Umbilical cord (tissue), 2 donors: ENCODE measurements around the gene PCDHGB7. TPM values are rescaled to one million over a fixed set of nuclear protein-coding genes. Genes with fewer than 3 reads are reported as not detected.
"Not testable (repeated sequence)": the region's sequence is repeated elsewhere in the genome, so short reads cannot be mapped to it uniquely, and the experiment has no call there.

Source experiments
- DNase-seq: peaks from one replicate; pipeline ENCODE4 v3.0.0-alpha.2; 2015; ENCODE audit warnings: low spot score
- total RNA-seq: library from RNA; depleted of rRNA; stranded (reverse); fragments of >200 nt; gene quantifications from one replicate; pipeline ENCODE4 v1.2.3, GENCODE V29; 2014; ENCODE audit warnings: low replicate concordance; ENCODE audit not compliant: insufficient read depth

Gene PCDHGB7
- 13.2 TPM for total RNA-seq

DNA sequence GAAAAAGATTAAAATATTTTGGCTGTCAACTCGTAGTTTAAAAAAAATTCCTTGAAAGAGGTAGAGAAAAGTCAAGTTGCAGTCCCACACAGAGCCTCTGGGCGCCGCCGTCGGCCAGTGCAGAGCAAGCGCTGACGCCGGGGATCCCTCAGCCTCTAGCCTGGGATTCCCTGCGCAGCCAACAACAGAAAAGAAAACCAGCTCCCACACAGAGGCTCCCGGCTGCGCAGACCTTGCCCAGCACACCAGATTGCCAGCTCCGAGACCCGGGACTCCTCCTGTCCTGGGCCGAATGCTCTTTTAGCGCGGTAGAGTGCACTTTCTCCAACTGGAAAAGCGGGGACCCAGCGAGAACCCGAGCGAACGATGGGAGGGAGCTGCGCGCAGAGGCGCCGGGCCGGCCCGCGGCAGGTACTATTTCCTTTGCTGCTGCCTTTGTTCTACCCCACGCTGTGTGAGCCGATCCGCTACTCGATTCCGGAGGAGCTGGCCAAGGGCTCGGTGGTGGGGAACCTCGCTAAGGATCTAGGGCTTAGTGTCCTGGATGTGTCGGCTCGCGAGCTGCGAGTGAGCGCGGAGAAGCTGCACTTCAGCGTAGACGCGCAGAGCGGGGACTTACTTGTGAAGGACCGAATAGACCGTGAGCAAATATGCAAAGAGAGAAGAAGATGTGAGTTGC, at the start of gene PCDHGB7:
TSS of gene PCDHGB7 (plus strand) at position 184 of the 679 bp plus-strand sequence. CDS start at position 367, 183 bp downstream.
- DNase-seq = peak; percentile 55

DNA sequence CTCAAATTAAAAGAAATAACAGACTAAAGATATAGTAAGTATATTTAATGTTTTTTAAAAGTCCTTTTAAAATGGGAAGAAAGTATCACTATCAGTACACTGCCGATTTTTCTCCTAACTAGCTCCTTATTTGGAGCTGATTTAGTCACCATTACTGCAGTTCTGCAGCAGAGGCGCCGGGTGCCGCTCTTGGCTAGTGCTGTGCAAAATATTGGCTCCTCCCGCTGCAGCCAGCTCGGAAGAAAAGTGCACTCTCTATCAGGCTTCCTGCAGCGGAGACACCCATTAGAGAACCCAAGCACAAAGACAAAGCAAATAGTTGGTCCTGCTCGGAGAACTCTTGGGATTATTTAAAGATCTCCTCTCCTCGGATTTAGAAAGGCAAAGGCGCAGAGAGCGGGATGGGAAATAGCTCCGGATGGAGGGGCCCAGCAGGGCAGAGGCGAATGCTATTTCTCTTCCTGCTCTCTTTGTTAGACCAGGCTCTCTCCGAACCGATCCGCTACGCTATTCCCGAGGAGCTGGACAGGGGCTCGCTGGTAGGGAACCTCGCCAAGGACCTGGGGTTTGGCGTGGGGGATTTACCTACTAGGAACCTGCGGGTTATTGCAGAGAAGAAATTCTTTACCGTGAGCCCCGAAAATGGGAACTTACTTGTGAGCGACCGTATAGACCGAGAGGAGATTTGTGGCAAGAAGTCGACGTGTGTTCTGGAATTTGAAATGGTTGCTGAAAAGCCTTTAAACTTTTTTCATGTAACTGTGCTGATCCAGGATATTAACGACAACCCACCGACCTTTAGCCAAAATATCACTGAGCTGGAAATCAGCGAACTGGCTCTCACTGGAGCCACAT, 47.3 kb upstream of the PCDHGB7 start, which contains the start of gene PCDHGB3:
TSS of gene PCDHGB3 (plus strand) at position 249 of the 855 bp plus-strand sequence. CDS start at position 402, 153 bp downstream.
- no peak for DNase-seq

DNA sequence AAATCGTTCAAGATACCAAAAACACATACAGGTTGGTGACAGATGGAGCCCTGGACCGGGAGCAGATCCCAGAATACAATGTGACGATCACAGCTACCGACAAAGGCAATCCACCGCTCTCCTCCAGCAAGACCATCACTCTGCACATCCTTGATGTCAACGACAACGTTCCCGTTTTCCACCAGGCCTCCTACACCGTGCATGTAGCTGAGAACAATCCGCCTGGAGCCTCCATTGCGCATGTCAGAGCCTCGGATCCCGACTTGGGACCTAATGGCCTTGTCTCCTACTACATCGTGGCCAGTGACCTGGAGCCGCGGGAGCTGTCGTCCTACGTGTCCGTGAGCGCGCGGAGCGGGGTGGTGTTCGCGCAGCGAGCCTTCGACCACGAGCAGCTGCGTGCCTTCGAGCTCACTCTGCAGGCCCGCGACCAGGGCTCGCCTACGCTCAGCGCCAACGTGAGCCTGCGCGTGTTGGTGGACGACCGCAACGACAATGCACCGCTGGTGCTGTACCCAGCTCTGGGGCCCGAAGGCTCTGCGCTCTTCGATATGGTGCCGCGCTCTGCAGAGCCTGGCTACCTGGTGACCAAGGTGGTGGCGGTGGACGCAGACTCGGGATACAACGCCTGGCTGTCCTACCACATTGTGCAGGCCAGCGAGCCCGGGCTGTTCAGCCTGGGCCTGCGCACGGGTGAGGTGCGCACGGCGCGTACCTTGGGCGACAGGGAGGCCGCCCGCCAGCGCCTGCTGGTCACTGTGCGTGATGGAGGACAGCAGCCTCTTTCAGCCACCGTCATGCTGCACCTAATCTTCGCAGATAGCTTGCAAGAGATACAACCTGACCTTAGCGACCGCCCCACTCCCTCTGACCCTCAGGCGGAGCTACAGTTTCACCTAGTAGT, 45.7 kb upstream of the PCDHGB7 start:
- DNase-seq = no peak

DNA sequence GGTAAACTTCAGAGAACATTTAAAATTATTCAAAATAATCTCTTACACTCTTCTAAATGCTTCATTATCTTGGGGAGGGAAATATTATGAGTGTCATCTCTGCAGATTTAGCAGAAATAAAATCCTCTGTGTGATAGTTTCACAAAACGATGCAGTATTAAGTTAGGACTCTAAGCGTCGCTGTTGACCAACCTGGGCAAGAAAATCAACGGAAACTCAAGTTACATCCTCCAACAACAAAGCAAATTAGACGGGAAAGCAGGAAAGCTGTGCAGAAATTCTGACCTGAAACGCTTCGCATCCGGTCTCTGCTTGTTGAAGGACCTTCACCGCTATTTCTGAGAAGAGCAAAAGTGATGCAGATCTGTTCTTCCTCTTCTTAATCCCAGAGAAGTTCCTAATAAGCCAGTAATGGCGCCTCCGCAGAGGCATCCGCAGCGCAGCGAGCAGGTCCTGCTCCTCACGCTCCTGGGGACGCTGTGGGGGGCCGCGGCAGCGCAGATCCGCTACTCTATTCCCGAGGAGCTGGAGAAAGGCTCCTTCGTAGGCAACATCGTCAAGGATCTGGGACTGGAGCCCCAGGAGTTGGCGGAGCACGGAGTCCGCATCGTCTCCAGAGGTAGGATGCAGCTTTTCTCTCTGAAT, 43.7 kb upstream of the PCDHGB7 start, which contains the start of gene PCDHGA6:
TSS of gene PCDHGA6 (plus strand) at position 219 of the 645 bp plus-strand sequence. CDS start at position 412, 193 bp downstream.
- DNase-seq = peak; percentile 7

DNA sequence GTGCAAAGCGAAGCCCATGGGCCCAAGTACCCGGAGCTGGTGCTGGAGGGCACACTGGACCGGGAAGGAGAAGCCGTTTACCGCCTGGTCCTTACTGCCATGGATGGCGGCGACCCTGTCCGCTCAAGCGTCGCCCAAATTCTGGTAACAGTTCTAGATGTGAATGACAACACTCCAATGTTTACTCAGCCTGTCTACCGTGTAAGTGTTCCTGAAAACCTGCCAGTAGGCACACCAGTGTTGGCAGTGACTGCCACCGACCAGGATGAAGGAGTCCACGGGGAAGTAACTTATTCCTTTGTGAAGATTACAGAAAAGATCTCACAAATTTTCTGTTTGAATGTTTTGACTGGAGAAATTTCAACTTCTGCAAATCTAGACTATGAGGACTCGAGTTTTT, 42.9 kb upstream of the PCDHGB7 start:
- no peak for DNase-seq

DNA sequence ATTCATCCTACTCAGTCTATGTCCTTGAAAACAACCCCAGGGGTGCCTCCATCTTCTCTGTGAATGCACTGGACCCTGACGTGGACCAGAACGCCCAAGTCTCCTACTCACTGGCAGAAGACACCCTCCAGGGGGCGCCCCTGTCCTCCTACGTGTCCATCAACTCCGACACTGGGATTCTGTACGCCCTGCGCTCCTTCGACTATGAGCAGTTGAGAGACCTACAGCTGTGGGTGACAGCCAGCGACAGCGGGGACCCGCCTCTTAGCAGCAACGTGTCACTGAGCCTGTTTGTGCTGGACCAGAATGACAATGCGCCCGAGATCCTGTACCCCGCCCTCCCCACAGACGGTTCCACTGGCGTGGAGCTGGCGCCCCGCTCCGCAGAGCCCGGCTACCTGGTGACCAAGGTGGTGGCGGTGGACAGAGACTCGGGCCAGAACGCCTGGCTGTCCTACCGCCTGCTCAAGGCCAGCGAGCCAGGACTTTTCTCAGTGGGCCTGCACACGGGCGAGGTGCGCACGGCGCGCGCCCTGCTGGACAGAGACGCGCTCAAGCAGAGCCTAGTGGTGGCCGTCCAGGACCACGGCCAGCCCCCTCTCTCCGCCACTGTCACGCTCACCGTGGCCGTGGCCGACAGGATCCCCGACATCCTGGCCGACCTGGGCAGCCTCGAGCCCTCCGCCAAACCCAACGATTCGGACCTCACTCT, 41.9 kb upstream of the PCDHGB7 start:
- DNase-seq = not testable (repeated sequence)

DNA sequence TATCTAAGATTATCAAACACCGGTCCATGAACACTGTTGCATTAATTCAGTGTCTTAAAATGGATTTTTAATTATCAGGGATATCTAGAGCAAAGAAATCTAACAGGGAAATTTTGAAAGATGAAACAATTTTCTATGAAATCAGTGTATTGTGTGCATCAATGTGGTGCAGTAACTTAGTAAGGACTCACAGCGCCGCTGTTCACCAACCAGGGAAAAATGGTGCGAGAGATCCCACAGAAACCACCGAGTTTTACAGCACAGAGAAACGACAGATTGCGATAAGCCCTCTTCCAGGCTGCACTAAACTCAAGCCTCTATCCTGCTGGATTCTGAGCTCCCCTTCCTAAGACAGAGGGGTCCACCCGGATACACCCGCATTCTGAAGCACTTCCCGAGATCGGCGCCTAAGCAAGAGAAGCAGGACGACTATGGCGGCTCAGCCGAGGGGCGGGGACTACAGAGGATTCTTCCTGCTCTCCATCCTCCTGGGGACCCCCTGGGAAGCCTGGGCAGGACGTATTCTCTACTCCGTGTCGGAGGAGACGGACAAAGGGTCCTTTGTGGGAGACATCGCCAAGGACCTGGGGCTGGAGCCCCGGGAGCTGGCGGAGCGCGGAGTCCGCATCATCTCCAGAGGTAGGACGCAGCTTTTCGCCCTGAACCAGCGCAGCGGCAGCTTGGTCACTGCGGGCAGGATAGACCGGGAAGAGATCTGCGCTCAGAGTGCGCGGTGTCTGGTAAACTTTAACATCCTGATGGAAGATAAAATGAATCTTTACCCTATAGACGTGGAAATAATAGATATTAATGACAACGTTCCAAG, 34.8 kb upstream of the PCDHGB7 start, which contains the start of gene PCDHGA7:
TSS of gene PCDHGA7 (plus strand) at position 274 of the 826 bp plus-strand sequence. CDS start at position 432, 158 bp downstream.
- DNase-seq = no peak

DNA sequence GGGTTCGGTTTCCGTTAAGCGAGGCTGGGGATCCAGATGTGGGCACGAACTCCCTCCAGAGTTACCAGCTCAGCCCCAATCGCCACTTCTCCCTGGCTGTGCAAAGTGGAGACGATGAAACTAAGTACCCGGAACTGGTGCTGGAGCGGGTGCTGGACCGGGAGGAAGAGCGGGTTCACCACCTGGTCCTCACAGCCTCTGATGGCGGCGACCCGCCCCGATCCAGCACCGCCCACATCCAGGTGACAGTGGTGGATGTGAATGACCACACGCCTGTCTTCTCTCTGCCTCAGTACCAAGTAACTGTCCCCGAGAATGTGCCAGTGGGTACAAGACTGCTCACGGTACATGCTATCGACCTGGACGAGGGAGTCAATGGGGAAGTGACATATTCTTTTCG, 34.1 kb upstream of the PCDHGB7 start:
- DNase-seq = no peak

DNA sequence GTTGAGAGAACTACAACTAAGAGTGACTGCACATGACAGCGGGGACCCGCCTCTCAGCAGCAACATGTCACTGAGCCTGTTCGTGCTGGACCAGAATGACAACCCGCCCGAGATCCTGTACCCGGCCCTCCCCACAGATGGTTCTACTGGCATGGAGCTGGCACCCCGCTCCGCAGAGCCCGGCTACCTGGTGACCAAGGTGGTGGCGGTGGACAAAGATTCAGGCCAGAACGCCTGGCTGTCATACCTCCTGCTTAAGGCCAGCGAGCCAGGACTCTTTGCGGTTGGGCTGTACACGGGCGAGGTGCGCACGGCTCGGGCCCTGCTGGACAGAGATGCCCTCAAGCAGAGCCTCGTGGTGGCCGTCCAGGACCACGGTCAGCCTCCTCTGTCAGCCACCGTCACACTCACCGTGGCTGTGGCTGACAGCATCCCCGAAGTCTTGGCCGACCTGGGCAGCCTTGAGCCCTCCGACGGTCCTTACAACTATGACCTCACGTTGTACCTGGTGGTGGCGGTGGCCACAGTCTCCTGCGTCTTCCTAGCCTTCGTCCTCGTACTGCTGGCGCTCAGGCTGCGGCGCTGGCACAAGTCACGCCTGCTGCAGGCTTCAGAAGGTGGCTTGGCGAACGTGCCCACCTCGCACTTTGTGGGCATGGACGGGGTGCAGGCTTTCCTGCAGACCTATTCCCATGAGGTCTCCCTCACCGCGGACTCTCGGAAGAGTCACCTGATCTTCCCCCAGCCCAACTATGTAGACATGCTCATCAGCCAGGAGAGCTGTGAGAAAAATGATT, 32.8 kb upstream of the PCDHGB7 start:
- no peak for DNase-seq

DNA sequence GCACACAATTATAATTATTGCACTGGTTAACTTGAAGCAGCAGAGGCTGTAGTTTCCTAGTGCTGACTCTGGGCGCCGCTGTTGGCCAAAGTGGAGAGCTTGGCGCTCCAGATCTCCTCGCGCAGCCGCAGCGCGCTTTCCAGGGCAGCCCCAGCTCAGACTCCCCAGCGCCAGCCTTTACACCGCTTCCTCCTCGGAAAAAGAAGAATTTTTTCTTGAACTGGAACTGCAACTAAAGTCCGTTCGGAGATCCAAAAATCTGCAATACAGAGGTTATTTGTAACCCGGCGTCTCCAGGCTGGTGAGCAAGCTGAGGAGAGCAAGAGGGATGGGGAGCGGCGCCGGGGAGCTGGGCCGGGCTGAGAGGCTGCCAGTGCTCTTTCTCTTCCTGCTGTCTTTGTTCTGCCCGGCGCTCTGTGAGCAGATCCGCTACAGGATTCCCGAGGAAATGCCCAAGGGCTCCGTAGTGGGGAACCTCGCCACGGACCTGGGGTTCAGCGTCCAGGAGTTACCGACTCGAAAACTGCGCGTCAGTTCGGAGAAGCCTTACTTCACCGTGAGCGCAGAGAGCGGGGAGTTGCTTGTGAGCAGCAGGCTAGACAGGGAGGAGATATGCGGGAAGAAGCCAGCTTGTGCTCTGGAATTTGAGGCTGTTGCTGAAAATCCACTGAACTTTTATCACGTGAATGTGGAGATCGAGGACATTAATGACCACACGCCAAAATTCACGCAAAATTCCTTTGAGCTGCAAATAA, 29.7 kb upstream of the PCDHGB7 start, which contains the start of gene PCDHGB4:
TSS of gene PCDHGB4 (plus strand) at position 142 of the 755 bp plus-strand sequence. CDS start at position 329, 187 bp downstream.
- peak; percentile 6 for DNase-seq

DNA sequence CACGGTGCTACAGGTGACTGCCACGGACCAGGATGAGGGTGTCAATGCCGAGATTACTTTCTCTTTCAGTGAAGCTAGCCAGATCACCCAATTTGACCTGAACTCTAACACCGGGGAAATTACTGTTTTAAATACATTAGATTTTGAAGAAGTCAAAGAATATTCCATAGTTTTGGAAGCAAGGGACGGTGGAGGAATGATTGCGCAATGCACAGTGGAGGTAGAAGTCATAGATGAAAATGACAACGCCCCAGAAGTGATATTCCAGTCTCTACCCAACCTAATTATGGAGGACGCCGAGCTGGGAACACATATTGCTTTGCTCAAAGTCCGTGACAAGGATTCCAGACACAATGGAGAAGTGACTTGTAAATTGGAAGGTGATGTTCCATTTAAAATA, 28.8 kb upstream of the PCDHGB7 start:
- no peak for DNase-seq

DNA sequence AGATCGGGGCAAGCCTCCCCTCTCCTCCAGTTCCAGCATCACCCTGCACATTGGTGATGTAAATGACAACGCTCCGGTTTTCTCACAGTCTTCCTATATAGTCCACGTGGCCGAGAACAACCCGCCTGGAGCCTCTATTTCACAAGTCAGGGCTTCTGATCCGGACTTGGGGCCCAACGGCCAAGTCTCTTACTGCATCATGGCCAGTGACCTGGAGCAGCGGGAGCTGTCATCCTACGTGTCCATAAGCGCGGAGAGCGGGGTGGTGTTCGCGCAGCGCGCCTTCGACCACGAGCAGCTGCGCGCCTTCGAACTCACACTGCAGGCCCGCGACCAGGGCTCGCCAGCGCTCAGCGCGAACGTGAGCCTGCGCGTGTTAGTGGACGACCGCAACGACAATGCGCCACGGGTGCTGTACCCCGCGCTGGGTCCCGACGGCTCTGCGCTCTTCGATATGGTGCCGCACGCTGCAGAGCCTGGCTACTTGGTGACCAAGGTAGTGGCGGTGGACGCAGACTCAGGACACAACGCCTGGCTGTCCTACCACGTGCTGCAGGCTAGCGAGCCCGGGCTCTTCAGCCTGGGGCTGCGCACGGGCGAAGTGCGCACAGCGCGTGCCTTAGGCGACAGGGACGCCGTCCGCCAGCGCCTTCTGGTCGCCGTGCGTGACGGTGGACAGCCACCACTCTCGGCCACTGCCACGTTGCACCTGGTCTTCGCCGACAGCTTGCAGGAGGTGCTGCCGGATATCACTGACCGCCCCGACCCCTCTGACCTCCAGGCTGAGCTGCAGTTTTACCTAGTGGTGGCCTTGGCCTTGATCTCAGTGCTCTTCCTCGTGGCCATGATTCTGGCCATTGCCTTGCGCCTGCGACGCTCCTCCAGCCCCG, 28.1 kb upstream of the PCDHGB7 start:
- DNase-seq = no peak

DNA sequence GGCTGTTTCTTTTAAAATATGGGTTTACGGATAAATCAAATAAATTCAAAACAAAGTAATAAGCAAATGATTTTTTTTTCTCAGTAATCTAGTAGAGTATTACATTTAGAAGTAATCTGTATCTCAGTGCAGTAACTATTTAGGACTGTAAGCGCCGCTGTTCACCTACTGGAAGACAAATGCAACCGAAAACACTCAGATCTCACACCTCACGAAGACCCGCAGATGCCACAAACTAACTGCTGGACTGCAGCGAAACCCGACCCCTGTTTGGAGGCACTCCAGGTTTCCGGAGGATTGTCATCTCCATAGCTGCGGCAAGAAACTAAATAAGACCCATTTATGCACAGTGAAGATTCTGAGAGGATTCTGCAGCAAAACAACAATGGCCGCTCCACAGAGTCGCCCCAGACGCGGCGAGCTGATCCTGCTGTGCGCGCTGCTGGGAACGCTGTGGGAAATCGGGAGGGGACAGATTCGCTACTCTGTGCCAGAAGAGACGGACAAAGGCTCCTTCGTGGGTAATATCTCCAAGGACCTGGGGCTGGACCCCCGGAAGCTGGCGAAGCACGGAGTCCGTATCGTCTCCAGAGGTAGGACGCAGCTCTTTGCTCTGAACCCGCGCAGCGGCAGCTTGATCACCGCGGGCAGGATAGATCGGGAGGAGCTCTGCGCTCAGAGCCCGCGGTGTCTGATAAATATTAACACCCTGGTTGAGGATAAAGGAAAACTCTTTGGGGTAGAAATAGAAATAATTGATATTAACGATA, 24.9 kb upstream of the PCDHGB7 start, which contains the start of gene PCDHGA8:
TSS of gene PCDHGA8 (plus strand) at position 205 of the 770 bp plus-strand sequence. CDS start at position 386, 181 bp downstream.
- DNase-seq = no peak

DNA sequence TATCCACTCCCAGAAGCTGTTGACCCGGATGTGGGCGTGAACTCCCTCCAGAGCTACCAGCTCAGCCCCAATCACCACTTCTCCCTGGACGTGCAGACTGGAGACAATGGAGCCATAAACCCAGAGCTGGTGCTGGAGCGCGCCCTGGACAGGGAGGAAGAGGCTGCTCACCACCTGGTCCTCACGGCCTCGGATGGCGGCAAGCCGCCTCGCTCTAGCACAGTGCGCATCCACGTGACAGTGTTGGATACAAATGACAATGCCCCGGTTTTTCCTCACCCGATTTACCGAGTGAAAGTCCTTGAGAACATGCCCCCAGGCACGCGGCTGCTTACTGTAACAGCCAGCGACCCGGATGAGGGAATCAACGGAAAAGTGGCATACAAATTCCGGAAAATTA, 24.2 kb upstream of the PCDHGB7 start:
- no peak for DNase-seq

DNA sequence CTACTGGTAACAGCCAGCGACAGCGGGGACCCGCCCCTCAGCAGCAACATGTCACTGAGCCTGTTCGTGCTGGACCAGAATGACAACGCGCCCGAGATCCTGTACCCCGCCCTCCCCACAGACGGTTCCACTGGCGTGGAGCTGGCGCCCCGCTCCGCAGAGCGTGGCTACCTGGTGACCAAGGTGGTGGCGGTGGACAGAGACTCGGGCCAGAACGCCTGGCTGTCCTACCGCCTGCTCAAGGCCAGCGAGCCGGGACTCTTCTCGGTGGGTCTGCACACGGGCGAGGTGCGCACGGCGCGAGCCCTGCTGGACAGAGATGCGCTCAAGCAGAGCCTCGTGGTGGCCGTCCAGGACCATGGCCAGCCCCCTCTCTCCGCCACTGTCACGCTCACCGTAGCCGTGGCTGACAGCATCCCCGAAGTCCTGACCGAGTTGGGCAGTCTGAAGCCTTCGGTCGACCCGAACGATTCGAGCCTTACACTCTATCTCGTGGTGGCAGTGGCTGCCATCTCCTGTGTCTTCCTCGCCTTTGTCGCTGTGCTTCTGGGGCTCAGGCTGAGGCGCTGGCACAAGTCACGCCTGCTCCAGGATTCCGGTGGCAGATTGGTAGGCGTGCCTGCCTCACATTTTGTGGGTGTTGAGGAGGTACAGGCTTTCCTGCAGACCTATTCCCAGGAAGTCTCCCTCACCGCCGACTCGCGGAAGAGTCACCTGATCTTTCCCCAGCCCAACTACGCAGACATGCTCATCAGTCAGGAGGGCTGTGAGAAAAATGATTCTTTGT, 22.9 kb upstream of the PCDHGB7 start:
- DNase-seq = not testable (repeated sequence)
